ENCODE measurements around the gene KCNJ11. TPM values are rescaled to one million over a fixed set of nuclear protein-coding genes. Genes with fewer than 3 reads are reported as not detected.

KCNJ11 gene
- total and polyA plus RNA-seq, 2 of the 13 experiments (the other 11 are each of a cell fraction or from before 2014, with no cell fraction given), result 0.38 to 1.6 TPM

GRCh38 chr11:17423533-17424310 is 35.3 kb upstream of the KCNJ11 start (continued):
- TF ChIP-seq ZNF276 (CRISPR knock-in tag; IDR thresholded peaks at IDR 0.05; ENCODE audit: low read depth), result no peak
- no peak for TF ChIP-seq RNF219 (CRISPR knock-in tag; IDR thresholded peaks at IDR 0.05)
- TF ChIP-seq GATAD1 (CRISPR knock-in tag; IDR thresholded peaks at IDR 0.05), result no peak
- no peak for TF ChIP-seq GPBP1L1 (CRISPR knock-in tag; IDR thresholded peaks at IDR 0.05)
- TF ChIP-seq POLR2G (IDR thresholded peaks at IDR 0.05; ENCODE audit: low read depth, low read length), result no peak
- TF ChIP-seq PPARG (CRISPR knock-in tag; conservative IDR thresholded peaks at IDR 0.05), result no peak
- no peak for TF ChIP-seq KIAA2018 (CRISPR knock-in tag; IDR thresholded peaks at IDR 0.05; ENCODE audit: borderline replicate concordance)
- no peak for TF ChIP-seq CCDC6 (CRISPR knock-in tag; IDR thresholded peaks at IDR 0.05)
- TF ChIP-seq ATF2 (CRISPR knock-in tag; IDR thresholded peaks at IDR 0.05), result no peak
- no peak for TF ChIP-seq YEATS4 (CRISPR knock-in tag; IDR thresholded peaks at IDR 0.05; ENCODE audit: borderline replicate concordance)
- TF ChIP-seq HMG20A (CRISPR knock-in tag; IDR thresholded peaks at IDR 0.05; ENCODE audit: borderline replicate concordance), result no peak
- no peak for TF ChIP-seq ATF7 (IDR thresholded peaks at IDR 0.05)
- no peak for TF ChIP-seq ATF7 (CRISPR knock-in tag; IDR thresholded peaks at IDR 0.05)
- TF ChIP-seq ISX (CRISPR knock-in tag; conservative IDR thresholded peaks at IDR 0.05), result no peak
